Transverse colon (tissue), 4 donors: Measurements from ENCODE around the gene ARNT2. TPM values are rescaled to one million over a fixed set of nuclear protein-coding genes. Genes with fewer than 3 reads are reported as not detected.

Experiments
- DNase-seq: peaks from one replicate; pipeline ENCODE4 v3.0.0-alpha.2; 2019
- H3K27ac ChIP-seq, 4 donors: fragments of 200-600 bp; sonication (generic); 2 replicates each; pipeline ENCODE4 v1.5.1; 2016 to 2018; ENCODE audit warnings: inconsistent platforms in 4 of 4
- H3K27me3 ChIP-seq: fragments of 200-600 bp; sonication (generic); 2 replicates; pipeline ENCODE4 v1.5.1; 2017; ENCODE audit warnings: inconsistent platforms
- H3K36me3 ChIP-seq, 4 donors: fragments of 200-600 bp; sonication (generic); 2 replicates each; pipeline ENCODE4 v1.5.1; 2017 to 2019; ENCODE audit warnings: inconsistent platforms in 4 of 4
- H3K4me1 ChIP-seq, 4 donors: fragments of 200-600 bp; sonication (generic); 2 replicates each; pipeline ENCODE4 v1.5.1; 2017 to 2020; ENCODE audit warnings: inconsistent platforms in 4 of 4
- H3K4me3 ChIP-seq, 4 donors: fragments of 200-600 bp; sonication (generic); 1 replicate in 1 of 4; 2 replicates in 3 of 4; pipeline versions ENCODE4 v1.5.1 to v1.6.1; 2017 to 2019; ENCODE audit warnings: inconsistent platforms in 4 of 4
- H3K9me3 ChIP-seq, 2 donors: fragments of 200-600 bp; sonication (generic); 2 replicates each; pipeline ENCODE4 v1.5.1; 2017 to 2019; ENCODE audit warnings: inconsistent platforms in 2 of 2
- CTCF ChIP-seq, 5 experiments: fragments of 200-600 bp in 3 of 5; fragments of 450-650 bp in 2 of 5; sonication (generic) in 3 of 5; IDR thresholded peaks; 1 replicate in 2 of 5; 2 replicates in 3 of 5; pipeline ENCODE4 v1.5.1; 2016 to 2017; ENCODE audit warnings: antibody characterized with exemption in 5 of 5, inconsistent platforms in 3 of 5, mild to moderate bottlenecking in 2 of 5, moderate library complexity in 1 of 5
- EP300 ChIP-seq: sonication (generic); formaldehyde crosslinking; IDR thresholded peaks from one replicate; pipeline ENCODE4 v1.6.1; 2017; ENCODE audit warnings: antibody characterized with exemption, low read depth
- POLR2A ChIP-seq: fragments of 450-650 bp; IDR thresholded peaks from one replicate; pipeline ENCODE4 v1.6.1; 2016; ENCODE audit warnings: antibody characterized with exemption, mild to moderate bottlenecking, moderate library complexity
- POLR2AphosphoS5 ChIP-seq, 3 donors: sonication (generic); formaldehyde crosslinking; IDR thresholded peaks; one replicate each; pipeline ENCODE4 v1.6.1; 2016; ENCODE audit warnings: antibody characterized with exemption in 3 of 3
- WGBS, 2 donors: methylation state at CpG; one replicate each; pipeline ENCODE4 v1.1.5; 2018; ENCODE audit warnings: low coverage in 1 of 2; 5-methylcytosine and 5-hydroxymethylcytosine counted together
- in situ Hi-C, 4 donors: fragments of 200-750 bp; cut with MboI; loops; one replicate each; pipeline versions ENCODE4 v1.15.0 to v1.15.1; 2017; ENCODE audit warnings: low sequenced_read_pairs in 3 of 4, low pct_ligation_motif_present in 1 of 4, low pct_unique_long_range_greater_than_20kb in 1 of 4
- intact Hi-C: fragments of 100-400 bp; cut with DNase I; formaldehyde crosslinking; loops from one replicate; pipeline ENCODE4 v1.15.1; 2023; ENCODE audit warnings: low total_unique reads
- total RNA-seq, 4 donors: library from RNA; depleted of rRNA; stranded (reverse); fragments of >200 nt; gene quantifications; one replicate each; pipeline ENCODE4 v1.1.0, GENCODE V29; 2016

Gene ARNT2
- total RNA-seq, 4 donors from 2014 or later: 1.9 to 4.0 (median 2.5) TPM; not detected in 1

- Histone ChIP-seq H3K27ac (no peak overlapping the region), H3K27me3 (no peaks in the 10 kb centered on the region), H3K36me3 (no peaks in the 10 kb centered on the region), H3K9me3 (no peaks in the 10 kb centered on the region), H3K4me3 (no peak overlapping the region), H3K4me1 (no peaks in the 10 kb centered on the region)
- in situ Hi-C loops (loop anchor here in 3 of 4 donors (25.0 kb wide), 1 partner anchor 405 kb away; no protein-coding TSS in a partner anchor), intact Hi-C loops (no loop called here)
- no peak for DNase-seq
- TF ChIP-seq POLR2AphosphoS5 (IDR thresholded peaks at IDR 0.05) (no peak), EP300 (no peak), CTCF (IDR thresholded peaks at IDR 0.05) (no peak), POLR2A (no peak)
- WGBS, 2 donors: 81 to 83% methylated on average over 4 to 5 of the region's 5 CpGs
Observed at GRCh38 chr15:80557441-80558234, 153.5 kb downstream of the ARNT2 start.

GRCh38 chr15:80558631-80559319 lies 154.6 kb downstream of the ARNT2 start:
- H3K4me1 ChIP-seq: no peaks in the 10 kb centered on the region
- in situ Hi-C loops (loop anchor here in 3 of 4 donors (25.0 kb wide), 1 partner anchor 404 kb away; no protein-coding TSS in a partner anchor), intact Hi-C loops (no loop called here)
- no peaks in the 10 kb centered on the region for H3K36me3 ChIP-seq
- WGBS, 2 donors: 83 to 92% methylated on average over 2 to 6 of the region's 6 CpGs
- no peaks in the 10 kb centered on the region for H3K9me3 ChIP-seq
- H3K4me3 ChIP-seq: no peak overlapping the region
- no peak for TF ChIP-seq CTCF (IDR thresholded peaks at IDR 0.05)
- TF ChIP-seq EP300: no peak
- TF ChIP-seq POLR2A: no peak
- no peak for TF ChIP-seq POLR2AphosphoS5 (IDR thresholded peaks at IDR 0.05)
- DNase-seq: no peak
- no peak overlapping the region for H3K27ac ChIP-seq
- no peaks in the 10 kb centered on the region for H3K27me3 ChIP-seq

- no peaks in the 10 kb centered on the region for H3K27me3 ChIP-seq
- no peak for DNase-seq
- H3K4me1 ChIP-seq: no peaks in the 10 kb centered on the region
- in situ Hi-C loops (loop anchor here in 3 of 4 donors (25.0 kb wide), 1 partner anchor 403 kb away; no protein-coding TSS in a partner anchor), intact Hi-C loops (no loop called here)
- WGBS, 2 donors: 80 to 81% methylated on average over 1 to 8 of the region's 8 CpGs
- H3K4me3 ChIP-seq: no peak overlapping the region
- no peaks in the 10 kb centered on the region for H3K9me3 ChIP-seq
- TF ChIP-seq EP300 (no peak), POLR2AphosphoS5 (IDR thresholded peaks at IDR 0.05) (no peak), CTCF (IDR thresholded peaks at IDR 0.05) (no peak), POLR2A (no peak)
- no peaks in the 10 kb centered on the region for H3K36me3 ChIP-seq
- H3K27ac ChIP-seq: no peak overlapping the region
Observed at GRCh38 chr15:80559320-80559693, 155.1 kb downstream of the ARNT2 start.

DNA sequence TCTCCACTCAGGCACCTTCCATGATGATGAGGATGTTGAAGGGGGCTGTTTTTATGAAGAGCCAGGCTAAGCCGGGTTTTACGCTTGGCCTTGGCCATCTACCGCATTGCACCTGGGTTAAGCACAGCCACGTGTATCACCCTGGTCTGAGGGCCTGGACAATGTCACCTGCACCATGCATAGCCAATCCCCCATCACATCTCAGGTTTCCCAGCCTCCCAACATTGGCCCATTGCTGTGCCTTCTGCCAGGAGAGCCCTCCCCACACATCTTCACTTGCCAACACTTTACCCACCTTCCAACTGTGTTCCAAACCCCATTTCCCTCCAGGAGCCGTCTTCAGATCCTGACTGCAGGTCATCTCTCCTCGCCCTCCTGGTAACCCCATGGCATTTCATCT lies 155.6 kb downstream of the ARNT2 start:
- in situ Hi-C loops: loop anchor here (10.0 to 25.0 kb wide), 3 partner anchors 215 to 415 kb away; partner anchors contain the start of gene CEMIP (in 1 of the 4)
- WGBS, 2 donors: 67 to 81% methylated on average over 3 to 6 of the region's 6 CpGs

More for the DNA sequence above, 155.6 kb downstream of the ARNT2 start:
- intact Hi-C loops: no loop called here
- Histone ChIP-seq H3K36me3 (no peaks in the 10 kb centered on the region), H3K4me3 (no peak overlapping the region), H3K4me1 (no peaks in the 10 kb centered on the region), H3K9me3 (no peaks in the 10 kb centered on the region), H3K27me3 (no peaks in the 10 kb centered on the region), H3K27ac (no peak overlapping the region)
- no peak for DNase-seq
- no peak for TF ChIP-seq EP300
- no peak for TF ChIP-seq POLR2A
- no peak for TF ChIP-seq POLR2AphosphoS5 (IDR thresholded peaks at IDR 0.05)
- no peak for TF ChIP-seq CTCF (IDR thresholded peaks at IDR 0.05)
